Osteoblast (primary cell): Measurements from ENCODE around the gene PRRT4. TPM values are rescaled to one million over a fixed set of nuclear protein-coding genes. Genes with fewer than 3 reads are reported as not detected.

ENCODE experiments used
- DNase-seq: peaks from one replicate; pipeline ENCODE4 v3.0.0; 2011; ENCODE audit warnings: low spot score, mixed read lengths; ENCODE audit not compliant: insufficient read length; ENCODE audit errors: missing footprints
- H2AFZ ChIP-seq: 2 replicates; pipeline ENCODE4 v1.6.0; 2011; ENCODE audit warnings: mild to moderate bottlenecking, low read length
- H3K27ac ChIP-seq: 2 replicates; pipeline ENCODE4 v1.5.1; 2011; ENCODE audit warnings: mild to moderate bottlenecking, low read depth, low read length, moderate library complexity
- H3K27me3 ChIP-seq: 2 replicates; pipeline ENCODE4 v1.6.0; 2012; ENCODE audit warnings: mild to moderate bottlenecking, control low read depth, inconsistent platforms, low read length, moderate library complexity; ENCODE audit not compliant: insufficient read depth
- H3K36me3 ChIP-seq: 2 replicates; pipeline ENCODE4 v1.5.1; 2011; ENCODE audit warnings: mild to moderate bottlenecking, low read length, control low read depth, moderate library complexity; ENCODE audit not compliant: insufficient read depth
- H3K4me1 ChIP-seq: 2 replicates; pipeline ENCODE4 v1.5.1; 2011; ENCODE audit warnings: mild to moderate bottlenecking, low read length, control low read depth, moderate library complexity; ENCODE audit not compliant: insufficient read depth
- H3K4me2 ChIP-seq: 2 replicates; pipeline ENCODE4 v1.6.0; 2011; ENCODE audit warnings: mild to moderate bottlenecking, low read length; ENCODE audit not compliant: insufficient read depth
- H3K4me3 ChIP-seq: fragments of 200-600 bp; sonication (generic); 3 replicates; pipeline ENCODE4 v1.5.1; 2012; ENCODE audit warnings: mild to moderate bottlenecking, low read length, inconsistent platforms; ENCODE audit not compliant: insufficient read depth
- H3K79me2 ChIP-seq: 2 replicates; pipeline ENCODE4 v1.6.0; 2012; ENCODE audit warnings: mild to moderate bottlenecking, low read length, control low read depth, inconsistent platforms; ENCODE audit not compliant: insufficient read depth
- H3K9me3 ChIP-seq: 2 replicates; pipeline ENCODE4 v1.5.1; 2011; ENCODE audit warnings: low read depth, low read length, control low read depth
- H4K20me1 ChIP-seq: 2 replicates; pipeline ENCODE4 v1.6.0; 2012; ENCODE audit warnings: mild to moderate bottlenecking, low read length, control low read depth; ENCODE audit not compliant: insufficient read depth
- total RNA-seq: library from RNA; depleted of rRNA; stranded (reverse); fragments of >200 nt; gene quantifications from 2 replicates; pipeline ENCODE4 v1.2.3, GENCODE V29; 2012
- TF ChIP-seq, protein P1 (sequence below): IDR thresholded peaks from 2 replicates; pipeline ENCODE4 v1.5.1; 2011; ENCODE audit warnings: mild to moderate bottlenecking, low read depth, low read length, moderate library complexity; ENCODE audit errors: extremely low read depth

PRRT4 gene
- total RNA-seq, 1 donor = not detected

DNA sequence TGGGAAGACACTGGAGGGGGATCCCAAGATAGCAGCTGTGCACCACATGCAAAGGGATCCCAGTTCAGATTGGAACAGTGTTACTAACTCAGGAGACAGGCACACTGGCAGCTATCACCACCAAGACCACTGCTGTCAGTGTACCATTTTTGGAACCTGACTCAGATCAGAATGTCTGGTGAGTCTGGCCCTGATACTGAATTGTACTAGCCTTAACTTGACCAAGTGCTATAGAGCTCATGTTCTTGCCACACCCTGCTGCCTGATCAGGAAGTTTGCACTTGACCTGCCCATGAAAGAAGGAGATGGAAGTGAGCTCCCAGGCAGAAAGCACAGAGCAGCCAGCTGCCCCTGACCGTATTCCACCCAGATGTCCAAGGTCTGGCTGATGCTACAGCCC lies 4.8 kb upstream of the PRRT4 start:
- Histone ChIP-seq H3K27me3 (peaks cover 62% of the 10 kb centered on the region), H3K36me3 (no peaks in the 10 kb centered on the region), H3K79me2 (no peaks in the 10 kb centered on the region), H2AFZ (no peak overlapping the region), H3K27ac (no peak overlapping the region), H3K4me1 (peaks cover 5% of the 10 kb centered on the region), H3K9me3 (no peaks in the 10 kb centered on the region), H3K4me2 (no peak overlapping the region), H3K4me3 (no peak overlapping the region), H4K20me1 (no peaks in the 10 kb centered on the region)
- TF ChIP-seq, protein P1, sequence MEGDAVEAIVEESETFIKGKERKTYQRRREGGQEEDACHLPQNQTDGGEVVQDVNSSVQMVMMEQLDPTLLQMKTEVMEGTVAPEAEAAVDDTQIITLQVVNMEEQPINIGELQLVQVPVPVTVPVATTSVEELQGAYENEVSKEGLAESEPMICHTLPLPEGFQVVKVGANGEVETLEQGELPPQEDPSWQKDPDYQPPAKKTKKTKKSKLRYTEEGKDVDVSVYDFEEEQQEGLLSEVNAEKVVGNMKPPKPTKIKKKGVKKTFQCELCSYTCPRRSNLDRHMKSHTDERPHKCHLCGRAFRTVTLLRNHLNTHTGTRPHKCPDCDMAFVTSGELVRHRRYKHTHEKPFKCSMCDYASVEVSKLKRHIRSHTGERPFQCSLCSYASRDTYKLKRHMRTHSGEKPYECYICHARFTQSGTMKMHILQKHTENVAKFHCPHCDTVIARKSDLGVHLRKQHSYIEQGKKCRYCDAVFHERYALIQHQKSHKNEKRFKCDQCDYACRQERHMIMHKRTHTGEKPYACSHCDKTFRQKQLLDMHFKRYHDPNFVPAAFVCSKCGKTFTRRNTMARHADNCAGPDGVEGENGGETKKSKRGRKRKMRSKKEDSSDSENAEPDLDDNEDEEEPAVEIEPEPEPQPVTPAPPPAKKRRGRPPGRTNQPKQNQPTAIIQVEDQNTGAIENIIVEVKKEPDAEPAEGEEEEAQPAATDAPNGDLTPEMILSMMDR = no peak
- no peak for DNase-seq

DNA sequence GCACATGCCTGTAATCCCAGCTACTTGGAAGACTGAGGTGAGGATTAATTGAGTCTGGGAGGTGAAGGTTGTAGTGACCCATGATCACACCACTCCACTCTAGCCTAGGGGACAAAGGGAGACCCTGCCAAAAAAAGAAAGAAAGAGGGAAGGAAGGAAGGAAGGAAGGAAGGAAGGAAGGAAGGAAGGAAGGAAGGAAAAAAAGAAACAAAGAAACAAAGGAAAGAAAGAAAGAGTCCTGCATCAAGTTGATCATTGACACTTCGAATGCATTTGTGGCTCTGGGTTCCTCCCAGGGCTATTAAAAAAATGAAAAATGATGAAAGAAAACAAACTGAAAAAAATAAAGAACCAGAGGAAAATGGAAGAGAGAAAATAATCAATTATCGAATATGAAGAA lies 3.9 kb upstream of the PRRT4 start:
- Histone ChIP-seq H2AFZ (no peak overlapping the region), H3K4me2 (no peak overlapping the region), H3K27me3 (peaks cover 71% of the 10 kb centered on the region), H3K4me3 (no peak overlapping the region), H3K36me3 (no peaks in the 10 kb centered on the region), H4K20me1 (no peaks in the 10 kb centered on the region), H3K4me1 (peaks cover 5% of the 10 kb centered on the region), H3K9me3 (no peaks in the 10 kb centered on the region), H3K79me2 (no peaks in the 10 kb centered on the region), H3K27ac (no peak overlapping the region)
- no peak for DNase-seq
- TF ChIP-seq, protein P1 = no peak

DNA sequence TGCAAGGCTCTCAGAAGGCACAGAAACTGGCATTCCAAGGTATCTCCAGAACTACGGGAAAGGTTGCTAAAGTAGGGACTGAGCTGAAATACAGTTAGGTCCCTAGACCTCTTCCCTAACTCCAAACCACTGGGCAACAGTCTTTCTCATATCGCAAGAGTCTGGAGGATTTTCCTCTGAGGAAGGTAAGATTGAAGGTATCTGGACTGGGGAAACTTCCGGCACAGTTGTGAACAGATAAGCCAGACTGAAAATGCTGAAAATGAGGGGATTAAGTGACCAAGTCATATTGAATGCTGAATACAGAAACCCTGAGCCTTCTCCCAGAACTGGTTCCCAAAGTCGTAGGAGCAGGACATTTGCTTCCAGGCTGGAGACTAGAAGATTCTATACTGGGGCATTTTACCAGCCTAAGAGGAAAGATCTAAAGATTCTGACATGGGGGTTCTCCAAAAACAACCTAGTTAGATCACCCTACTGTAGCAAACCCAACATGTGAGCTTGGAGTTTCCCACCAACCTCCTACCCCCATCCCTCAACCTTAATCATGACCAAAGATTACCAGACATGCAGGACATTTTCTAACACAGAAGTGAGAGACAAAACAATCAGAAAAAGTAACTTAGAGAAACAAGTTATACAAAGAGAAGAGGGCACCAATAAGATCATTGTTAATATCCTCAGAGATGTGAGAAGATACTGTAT lies 2.8 kb upstream of the PRRT4 start:
- H3K4me2 ChIP-seq = no peak overlapping the region
- no peaks in the 10 kb centered on the region for H3K9me3 ChIP-seq
- no peak for DNase-seq
- no peak overlapping the region for H3K27ac ChIP-seq
- no peaks in the 10 kb centered on the region for H3K36me3 ChIP-seq
- no peaks in the 10 kb centered on the region for H4K20me1 ChIP-seq
- TF ChIP-seq, protein P1 = no peak
- no peak overlapping the region for H2AFZ ChIP-seq
- H3K4me1 ChIP-seq = peaks cover 5% of the 10 kb centered on the region
- H3K79me2 ChIP-seq = no peaks in the 10 kb centered on the region
- no peak overlapping the region for H3K4me3 ChIP-seq
- peaks cover 81% of the 10 kb centered on the region for H3K27me3 ChIP-seq

DNA sequence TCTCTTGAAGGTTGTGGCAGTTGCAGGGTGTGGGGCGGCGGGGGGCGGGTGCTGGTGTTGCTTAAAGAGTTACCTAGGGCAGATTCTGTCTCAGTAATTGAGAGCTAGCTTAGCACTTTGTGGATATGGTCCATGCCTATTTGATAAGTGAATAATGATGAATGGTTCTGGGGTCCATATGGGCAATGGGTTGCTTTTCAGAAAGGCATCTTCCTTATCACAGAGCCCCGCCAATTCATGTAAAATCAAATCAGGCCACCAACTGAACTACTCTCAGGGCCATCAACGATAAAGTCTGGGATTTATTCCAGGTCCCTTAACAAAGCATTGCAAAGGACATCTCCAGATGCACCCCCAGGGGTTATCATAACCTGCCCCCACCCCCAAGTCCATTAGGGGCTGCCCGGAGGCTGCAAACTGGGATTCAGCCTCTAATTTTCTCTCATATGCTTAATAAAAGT lies 1.8 kb upstream of the PRRT4 start:
- DNase-seq = no peak
- Histone ChIP-seq H3K4me1 (peaks cover 5% of the 10 kb centered on the region), H2AFZ (no peak overlapping the region), H3K27ac (no peak overlapping the region), H3K4me3 (no peak overlapping the region), H3K27me3 (peaks cover 89% of the 10 kb centered on the region), H3K4me2 (no peak overlapping the region), H3K79me2 (no peaks in the 10 kb centered on the region), H4K20me1 (no peaks in the 10 kb centered on the region), H3K36me3 (no peaks in the 10 kb centered on the region), H3K9me3 (no peaks in the 10 kb centered on the region)
- TF ChIP-seq, protein P1 = no peak
